ENCODE results near the gene ME3. TPM values are rescaled to one million over a fixed set of nuclear protein-coding genes. Genes with fewer than 3 reads are reported as not detected.

Gene ME3
- total RNA-seq, 1 donor from 2014 or later, result 9.7 TPM

DNA sequence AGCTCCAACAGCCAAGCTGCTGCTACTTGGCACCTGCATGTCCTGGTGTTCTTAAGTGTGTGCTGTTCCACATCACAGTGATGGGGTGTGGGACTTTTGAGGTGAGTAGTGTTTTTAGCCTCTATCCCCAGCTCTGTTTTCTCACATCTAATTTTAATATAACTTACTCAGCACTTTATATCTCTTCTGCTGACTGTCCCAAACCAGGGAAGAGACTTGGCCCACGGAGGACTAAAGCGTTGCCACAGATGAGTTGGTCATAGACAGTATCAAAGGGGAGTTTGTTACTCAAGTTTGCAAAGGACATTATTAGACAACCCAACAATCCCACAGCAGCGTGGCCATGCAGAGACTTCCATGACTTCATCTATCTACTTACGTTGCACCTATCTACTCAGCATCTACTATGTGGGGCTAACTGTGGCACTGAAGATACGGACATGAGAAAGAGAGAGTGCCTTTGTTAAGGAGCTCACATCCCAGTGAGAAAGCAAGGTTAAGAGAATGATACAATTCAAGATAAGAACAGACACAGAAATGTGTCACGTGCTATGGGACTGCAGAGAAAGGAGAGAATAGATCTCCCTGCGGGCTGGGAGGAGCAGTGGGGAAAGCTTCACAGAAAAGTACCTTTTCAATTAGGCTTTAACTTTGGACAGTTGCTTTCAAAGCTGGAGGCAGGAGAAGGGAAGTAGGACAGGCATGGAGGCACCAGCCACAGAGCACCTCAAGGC lies 82.4 kb downstream of the ME3 start:
- peaks cover 54% of the 10 kb centered on the region for H3K4me1 Mint-ChIP-seq (ENCODE audit: unreplicated experiment)
- TF ChIP-seq, protein P1, sequence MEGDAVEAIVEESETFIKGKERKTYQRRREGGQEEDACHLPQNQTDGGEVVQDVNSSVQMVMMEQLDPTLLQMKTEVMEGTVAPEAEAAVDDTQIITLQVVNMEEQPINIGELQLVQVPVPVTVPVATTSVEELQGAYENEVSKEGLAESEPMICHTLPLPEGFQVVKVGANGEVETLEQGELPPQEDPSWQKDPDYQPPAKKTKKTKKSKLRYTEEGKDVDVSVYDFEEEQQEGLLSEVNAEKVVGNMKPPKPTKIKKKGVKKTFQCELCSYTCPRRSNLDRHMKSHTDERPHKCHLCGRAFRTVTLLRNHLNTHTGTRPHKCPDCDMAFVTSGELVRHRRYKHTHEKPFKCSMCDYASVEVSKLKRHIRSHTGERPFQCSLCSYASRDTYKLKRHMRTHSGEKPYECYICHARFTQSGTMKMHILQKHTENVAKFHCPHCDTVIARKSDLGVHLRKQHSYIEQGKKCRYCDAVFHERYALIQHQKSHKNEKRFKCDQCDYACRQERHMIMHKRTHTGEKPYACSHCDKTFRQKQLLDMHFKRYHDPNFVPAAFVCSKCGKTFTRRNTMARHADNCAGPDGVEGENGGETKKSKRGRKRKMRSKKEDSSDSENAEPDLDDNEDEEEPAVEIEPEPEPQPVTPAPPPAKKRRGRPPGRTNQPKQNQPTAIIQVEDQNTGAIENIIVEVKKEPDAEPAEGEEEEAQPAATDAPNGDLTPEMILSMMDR (conservative IDR thresholded peaks at IDR 0.05), result no peak
- no peaks in the 10 kb centered on the region for H3K27me3 Mint-ChIP-seq
- peaks cover 12% of the 10 kb centered on the region for H3K9me3 Mint-ChIP-seq
- peak overlapping the region; percentile 24 for H3K27ac Mint-ChIP-seq
- no peaks in the 10 kb centered on the region for H3K36me3 Mint-ChIP-seq
- no peak for DNase-seq (ENCODE audit: extremely low spot score, unreplicated experiment)
- H3K4me3 Mint-ChIP-seq, result no peak overlapping the region

DNA sequence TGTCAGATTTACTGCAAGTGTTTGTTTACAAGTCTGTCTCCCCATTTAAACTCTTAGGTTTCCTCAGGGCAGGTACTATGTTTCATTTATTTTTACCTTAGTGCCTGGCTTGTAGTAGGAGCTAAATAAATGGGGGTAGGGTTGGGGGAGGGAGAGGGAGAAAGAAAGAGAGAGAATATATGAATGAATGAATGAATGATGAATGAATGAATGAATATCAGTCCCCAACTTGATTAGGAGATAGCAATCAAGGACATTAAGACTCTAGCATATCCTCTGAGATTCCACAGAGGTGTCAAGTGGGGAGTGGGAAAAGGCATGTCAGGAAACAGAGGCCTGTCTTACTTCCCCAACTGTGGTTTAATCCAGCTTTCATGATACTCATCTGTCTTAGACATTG lies 83.2 kb downstream of the ME3 start:
- DNase-seq (ENCODE audit: extremely low spot score, unreplicated experiment), result no peak
- TF ChIP-seq, protein P1 (conservative IDR thresholded peaks at IDR 0.05), result no peak
- no peaks in the 10 kb centered on the region for H3K27me3 Mint-ChIP-seq
- no peak overlapping the region for H3K4me3 Mint-ChIP-seq
- peaks cover 8% of the 10 kb centered on the region for H3K9me3 Mint-ChIP-seq
- peaks cover 47% of the 10 kb centered on the region for H3K4me1 Mint-ChIP-seq (ENCODE audit: unreplicated experiment)
- no peak overlapping the region for H3K27ac Mint-ChIP-seq
- H3K36me3 Mint-ChIP-seq, result no peaks in the 10 kb centered on the region

- H3K9me3 Mint-ChIP-seq, result peaks cover 8% of the 10 kb centered on the region
- no peaks in the 10 kb centered on the region for H3K27me3 Mint-ChIP-seq
- peaks cover 42% of the 10 kb centered on the region for H3K4me1 Mint-ChIP-seq (ENCODE audit: unreplicated experiment)
- H3K27ac Mint-ChIP-seq, result peak overlapping the region; percentile 57
- no peak for DNase-seq (ENCODE audit: extremely low spot score, unreplicated experiment)
- H3K36me3 Mint-ChIP-seq, result no peaks in the 10 kb centered on the region
- TF ChIP-seq, protein P1 (conservative IDR thresholded peaks at IDR 0.05), result no peak
- H3K4me3 Mint-ChIP-seq, result no peak overlapping the region
Observed at GRCh38 chr11:86588566-86589090, 83.8 kb downstream of the ME3 start.

DNA sequence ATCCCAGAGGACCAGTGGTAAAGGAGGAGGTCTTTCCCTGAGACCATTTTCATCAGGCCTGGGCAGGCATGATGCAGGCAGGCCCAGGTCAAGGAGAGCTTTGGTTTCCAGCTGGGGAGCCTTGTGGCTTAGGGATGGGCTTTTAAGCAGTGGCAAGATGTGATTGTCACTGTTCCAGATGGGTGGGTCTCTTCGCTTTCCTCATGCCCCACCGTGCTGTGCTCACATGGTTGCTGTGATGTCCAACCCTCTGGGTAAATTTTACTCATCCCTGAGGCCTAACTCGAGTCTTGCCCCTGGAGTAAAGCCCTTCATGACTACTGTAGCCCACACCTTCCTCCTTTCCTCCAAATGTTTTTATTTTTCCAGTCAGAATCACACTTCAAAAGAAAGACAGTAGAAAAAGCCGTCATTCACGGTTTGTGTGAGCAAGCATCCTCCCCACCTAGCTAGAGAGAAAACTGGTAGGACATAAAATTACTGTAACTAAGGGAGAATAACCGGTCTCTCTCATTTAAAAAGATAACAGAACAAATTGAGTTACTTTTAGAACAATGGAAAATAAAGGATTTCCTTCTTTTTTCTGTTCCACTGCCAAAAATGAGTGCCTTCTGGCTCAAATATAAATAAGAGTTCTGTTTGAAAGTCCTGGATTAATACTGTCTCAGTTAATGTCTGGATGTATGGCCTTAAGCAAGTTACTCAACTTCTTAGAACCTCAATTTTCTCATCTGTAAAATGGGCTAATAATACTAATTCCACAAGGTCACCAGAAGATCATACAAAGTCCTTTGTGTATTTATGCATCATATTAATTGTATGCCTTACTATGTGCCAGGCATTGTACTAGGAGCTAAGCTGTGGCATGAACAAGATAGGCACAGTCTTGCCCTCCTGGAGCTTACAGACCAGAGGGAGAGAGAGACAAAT lies 84.9 kb downstream of the ME3 start:
- no peak for DNase-seq (ENCODE audit: extremely low spot score, unreplicated experiment)
- Mint-ChIP-seq H3K4me3 (no peak overlapping the region), H3K4me1 (ENCODE audit: unreplicated experiment) (peaks cover 31% of the 10 kb centered on the region), H3K27ac (no peak overlapping the region), H3K36me3 (no peaks in the 10 kb centered on the region), H3K9me3 (peaks cover 4% of the 10 kb centered on the region), H3K27me3 (no peaks in the 10 kb centered on the region)
- TF ChIP-seq, protein P1 (conservative IDR thresholded peaks at IDR 0.05), result no peak

DNA sequence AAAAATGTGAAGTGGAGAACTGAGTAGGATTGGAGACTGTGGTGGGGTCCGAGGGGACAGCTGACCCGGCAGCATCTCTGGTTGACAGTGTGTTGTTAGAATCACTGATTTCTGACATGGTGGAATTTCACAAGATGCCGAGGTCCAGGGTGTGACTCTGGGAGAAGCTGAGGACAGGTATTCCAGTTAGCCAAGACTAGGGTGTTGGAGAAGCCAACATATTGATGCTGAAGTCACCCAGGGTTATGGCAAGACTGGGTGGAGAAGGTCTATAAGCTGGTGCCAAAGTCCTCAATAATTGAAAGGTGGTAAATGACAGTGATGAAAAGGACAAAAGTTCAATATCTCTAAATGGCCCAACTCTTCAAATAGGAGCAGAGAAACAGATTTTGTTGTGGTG lies 86.1 kb downstream of the ME3 start:
- Mint-ChIP-seq H3K9me3 (peaks cover 1% of the 10 kb centered on the region), H3K27ac (no peak overlapping the region), H3K36me3 (no peaks in the 10 kb centered on the region), H3K4me1 (ENCODE audit: unreplicated experiment) (peaks cover 20% of the 10 kb centered on the region), H3K27me3 (no peaks in the 10 kb centered on the region), H3K4me3 (no peak overlapping the region)
- no peak for DNase-seq (ENCODE audit: extremely low spot score, unreplicated experiment)
- TF ChIP-seq, protein P1 (conservative IDR thresholded peaks at IDR 0.05), result no peak

All from type B pancreatic cell (in vitro differentiated cells).